ENCODE measurements around the gene FOXR1.
"Not testable (repeated sequence)": the region's sequence is repeated elsewhere in the genome, so short reads cannot be mapped to it uniquely, and the experiment has no call there.

Gene FOXR1

GRCh38 chr11:118998822-118999221, 27.3 kb downstream of the FOXR1 start:
- H3K36me3 Mint-ChIP-seq (ENCODE audit: low read depth), result peaks cover 22% of the 10 kb centered on the region
- peaks cover 27% of the 10 kb centered on the region for H3K4me1 Mint-ChIP-seq (ENCODE audit: low read depth)
- no peaks in the 10 kb centered on the region for H3K27me3 Mint-ChIP-seq (ENCODE audit: low read depth)
- H3K9me3 Mint-ChIP-seq, result no peaks in the 10 kb centered on the region
- H3K27ac Mint-ChIP-seq, result peak overlapping the region; percentile 97
- peak overlapping the region; percentile 94 for H3K4me3 Mint-ChIP-seq

DNA sequence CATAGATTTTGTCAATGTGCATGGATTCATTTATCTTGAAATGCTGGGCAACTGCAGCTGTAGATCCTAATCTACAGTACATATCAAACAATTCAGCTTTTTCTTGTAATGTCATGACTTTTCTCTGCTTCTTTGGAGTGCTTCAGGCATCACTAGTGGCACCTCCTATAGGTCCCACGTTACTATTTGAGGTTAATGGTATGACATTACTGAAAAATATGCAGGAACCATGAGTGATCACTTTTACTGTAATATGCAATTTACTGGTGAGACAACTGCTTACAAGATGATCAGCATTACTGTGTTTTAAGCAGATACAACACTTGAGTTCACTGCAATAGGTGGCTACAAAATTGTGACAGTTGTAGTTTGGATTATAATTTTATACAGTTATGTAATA, 29.3 kb downstream of the FOXR1 start:
- H3K9me3 Mint-ChIP-seq, result no peaks in the 10 kb centered on the region
- peaks cover 28% of the 10 kb centered on the region for H3K4me1 Mint-ChIP-seq (ENCODE audit: low read depth)
- no peak overlapping the region for H3K4me3 Mint-ChIP-seq
- no peaks in the 10 kb centered on the region for H3K27me3 Mint-ChIP-seq (ENCODE audit: low read depth)
- H3K36me3 Mint-ChIP-seq (ENCODE audit: low read depth), result peaks cover 24% of the 10 kb centered on the region
- no peak overlapping the region for H3K27ac Mint-ChIP-seq

DNA sequence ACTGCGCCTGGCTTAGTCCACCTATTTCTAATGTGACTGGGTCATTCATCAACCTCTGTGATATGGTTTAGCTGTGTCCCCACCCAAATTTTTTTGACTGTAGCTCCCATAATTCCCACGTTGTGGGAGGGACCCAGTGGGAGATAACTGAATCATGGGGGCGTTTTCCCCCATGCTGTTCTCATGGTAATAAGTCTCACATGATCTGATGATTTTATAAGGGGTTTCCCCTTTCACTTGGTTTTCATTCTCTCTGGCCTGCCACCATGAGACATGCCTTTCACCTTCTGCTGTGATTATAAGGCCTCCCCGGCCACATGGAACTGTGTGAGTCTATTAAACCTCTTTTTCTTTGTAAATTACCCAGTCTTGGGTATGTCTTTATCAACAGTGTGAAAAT, 35.1 kb downstream of the FOXR1 start:
- H3K36me3 Mint-ChIP-seq (ENCODE audit: low read depth), result peaks cover 17% of the 10 kb centered on the region
- H3K4me3 Mint-ChIP-seq, result no peak overlapping the region
- no peak overlapping the region for H3K27ac Mint-ChIP-seq
- no peaks in the 10 kb centered on the region for H3K9me3 Mint-ChIP-seq
- H3K27me3 Mint-ChIP-seq (ENCODE audit: low read depth), result no peaks in the 10 kb centered on the region
- H3K4me1 Mint-ChIP-seq (ENCODE audit: low read depth), result peaks cover 7% of the 10 kb centered on the region

GRCh38 chr11:119011476-119012053, 40.0 kb downstream of the FOXR1 start:
- H3K27me3 Mint-ChIP-seq (ENCODE audit: low read depth), result no peaks in the 10 kb centered on the region
- H3K9me3 Mint-ChIP-seq, result no peaks in the 10 kb centered on the region
- H3K4me3 Mint-ChIP-seq, result no peak overlapping the region
- H3K4me1 Mint-ChIP-seq (ENCODE audit: low read depth), result peaks cover 19% of the 10 kb centered on the region
- peaks cover 48% of the 10 kb centered on the region for H3K36me3 Mint-ChIP-seq (ENCODE audit: low read depth)
- no peak overlapping the region for H3K27ac Mint-ChIP-seq

GRCh38 chr11:119012629-119013170, 41.1 kb downstream of the FOXR1 start:
- Mint-ChIP-seq H3K27ac (no peak overlapping the region), H3K9me3 (no peaks in the 10 kb centered on the region), H3K27me3 (ENCODE audit: low read depth) (no peaks in the 10 kb centered on the region), H3K4me1 (ENCODE audit: low read depth) (peaks cover 19% of the 10 kb centered on the region), H3K4me3 (no peak overlapping the region), H3K36me3 (ENCODE audit: low read depth) (peaks cover 53% of the 10 kb centered on the region)

- Mint-ChIP-seq H3K36me3 (ENCODE audit: low read depth) (peaks cover 59% of the 10 kb centered on the region), H3K4me3 (no peak overlapping the region), H3K27me3 (ENCODE audit: low read depth) (no peaks in the 10 kb centered on the region), H3K9me3 (no peaks in the 10 kb centered on the region), H3K4me1 (ENCODE audit: low read depth) (peaks cover 16% of the 10 kb centered on the region), H3K27ac (no peak overlapping the region)
These were observed 42.8 kb downstream of the FOXR1 start for GRCh38 chr11:119014209-119014924.

DNA sequence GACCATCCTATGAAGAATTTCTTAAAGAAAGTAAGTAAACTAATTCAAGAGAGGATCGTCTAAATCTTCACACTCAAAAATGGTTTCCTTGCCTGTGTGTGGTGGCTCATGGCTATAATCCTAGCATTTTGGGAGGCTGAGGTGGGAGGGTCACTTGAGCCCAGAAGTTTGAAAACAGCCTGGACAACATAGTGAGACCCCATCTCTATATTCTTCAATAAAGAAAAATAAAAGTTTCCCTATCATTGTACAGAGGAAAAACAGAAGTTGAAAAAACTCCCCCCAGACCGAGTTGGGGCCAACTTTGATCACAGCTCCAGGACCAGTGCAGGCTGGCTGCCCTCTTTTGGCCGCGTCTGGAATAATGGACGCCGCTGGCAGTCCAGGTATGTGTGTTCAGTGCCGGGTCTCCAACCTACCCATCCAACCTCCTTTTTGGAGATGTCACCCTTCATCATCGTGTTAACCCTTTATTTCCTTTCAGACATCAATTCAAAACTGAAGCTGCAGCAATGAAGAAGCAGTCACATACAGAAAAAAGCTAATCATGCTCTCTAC, 43.6 kb downstream of the FOXR1 start:
- H3K4me3 Mint-ChIP-seq, result no peak overlapping the region
- peak overlapping the region; percentile 13 for H3K27ac Mint-ChIP-seq

DNA sequence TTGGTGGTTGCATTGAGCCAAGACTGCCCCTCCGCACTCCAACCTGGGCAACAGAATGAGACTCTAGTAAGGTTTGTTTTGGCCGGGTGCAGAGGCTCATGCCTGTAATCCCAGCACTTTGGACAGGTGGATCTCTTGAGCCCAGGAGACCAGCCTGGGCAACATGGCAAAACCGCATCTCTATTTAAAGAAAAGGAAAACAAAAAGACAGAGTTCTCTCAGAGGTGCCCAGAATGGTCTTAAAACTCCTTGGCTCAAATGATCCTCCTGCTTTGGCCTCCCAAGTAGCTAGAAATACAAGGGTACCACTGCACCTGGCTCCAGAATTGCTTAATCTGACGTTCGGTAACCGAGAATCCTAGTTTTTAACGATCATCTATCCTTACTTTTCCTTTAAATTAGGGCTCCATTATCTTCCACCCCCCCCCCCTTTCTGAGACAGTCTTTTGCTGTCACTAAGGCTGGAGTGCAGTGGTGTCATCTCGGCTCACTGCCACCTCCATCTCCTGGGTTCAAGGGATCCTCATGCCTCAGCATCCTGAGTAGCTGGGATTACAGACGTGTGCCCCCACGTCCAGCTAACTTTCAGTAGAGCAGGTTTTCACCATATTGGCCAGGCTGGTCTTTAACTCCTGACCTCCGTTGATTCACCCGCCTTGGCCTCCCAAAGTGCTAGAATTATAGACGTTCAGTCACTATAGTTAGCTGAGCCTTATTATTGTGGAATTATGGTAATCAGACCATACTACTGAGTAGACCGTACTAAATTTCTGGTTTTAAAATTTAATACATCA, 44.9 kb downstream of the FOXR1 start:
- H3K4me1 Mint-ChIP-seq (ENCODE audit: low read depth), result peaks cover 24% of the 10 kb centered on the region
- H3K4me3 Mint-ChIP-seq, result peak overlapping the region; percentile 28
- H3K27me3 Mint-ChIP-seq (ENCODE audit: low read depth), result no peaks in the 10 kb centered on the region
- no peaks in the 10 kb centered on the region for H3K9me3 Mint-ChIP-seq
- H3K36me3 Mint-ChIP-seq (ENCODE audit: low read depth), result peaks cover 64% of the 10 kb centered on the region
- H3K27ac Mint-ChIP-seq, result peak overlapping the region; percentile 26

More for the DNA sequence above, 43.6 kb downstream of the FOXR1 start:
- H3K27me3 Mint-ChIP-seq (ENCODE audit: low read depth), result no peaks in the 10 kb centered on the region
- H3K36me3 Mint-ChIP-seq (ENCODE audit: low read depth), result peaks cover 64% of the 10 kb centered on the region
- no peaks in the 10 kb centered on the region for H3K9me3 Mint-ChIP-seq
- peaks cover 22% of the 10 kb centered on the region for H3K4me1 Mint-ChIP-seq (ENCODE audit: low read depth)

DNA sequence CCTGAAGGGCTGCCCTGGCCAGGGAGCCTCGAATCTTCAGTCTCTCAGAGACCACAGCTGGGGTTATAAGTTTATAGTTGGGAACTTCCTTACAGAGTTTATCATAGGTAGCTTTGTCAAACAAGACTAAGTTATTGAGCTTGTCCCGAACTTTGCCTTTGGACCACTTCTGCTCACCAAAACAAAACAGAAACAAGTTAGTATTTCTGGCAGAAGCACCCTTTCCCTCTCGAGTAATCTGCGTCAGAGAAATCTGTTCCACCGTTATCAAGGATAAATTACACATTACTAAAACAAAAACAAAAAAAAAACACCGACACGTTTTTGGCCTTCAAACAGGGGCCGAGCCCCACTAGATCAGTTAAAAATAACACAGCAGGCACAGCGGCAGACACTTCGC, 45.8 kb downstream of the FOXR1 start:
- Mint-ChIP-seq H3K36me3 (ENCODE audit: low read depth) (peaks cover 71% of the 10 kb centered on the region), H3K27ac (peak overlapping the region; percentile 100), H3K4me1 (ENCODE audit: low read depth) (peaks cover 29% of the 10 kb centered on the region), H3K4me3 (peak overlapping the region; percentile 100)
- not testable (repeated sequence) for H3K27me3 Mint-ChIP-seq (ENCODE audit: low read depth); H3K9me3 Mint-ChIP-seq

DNA sequence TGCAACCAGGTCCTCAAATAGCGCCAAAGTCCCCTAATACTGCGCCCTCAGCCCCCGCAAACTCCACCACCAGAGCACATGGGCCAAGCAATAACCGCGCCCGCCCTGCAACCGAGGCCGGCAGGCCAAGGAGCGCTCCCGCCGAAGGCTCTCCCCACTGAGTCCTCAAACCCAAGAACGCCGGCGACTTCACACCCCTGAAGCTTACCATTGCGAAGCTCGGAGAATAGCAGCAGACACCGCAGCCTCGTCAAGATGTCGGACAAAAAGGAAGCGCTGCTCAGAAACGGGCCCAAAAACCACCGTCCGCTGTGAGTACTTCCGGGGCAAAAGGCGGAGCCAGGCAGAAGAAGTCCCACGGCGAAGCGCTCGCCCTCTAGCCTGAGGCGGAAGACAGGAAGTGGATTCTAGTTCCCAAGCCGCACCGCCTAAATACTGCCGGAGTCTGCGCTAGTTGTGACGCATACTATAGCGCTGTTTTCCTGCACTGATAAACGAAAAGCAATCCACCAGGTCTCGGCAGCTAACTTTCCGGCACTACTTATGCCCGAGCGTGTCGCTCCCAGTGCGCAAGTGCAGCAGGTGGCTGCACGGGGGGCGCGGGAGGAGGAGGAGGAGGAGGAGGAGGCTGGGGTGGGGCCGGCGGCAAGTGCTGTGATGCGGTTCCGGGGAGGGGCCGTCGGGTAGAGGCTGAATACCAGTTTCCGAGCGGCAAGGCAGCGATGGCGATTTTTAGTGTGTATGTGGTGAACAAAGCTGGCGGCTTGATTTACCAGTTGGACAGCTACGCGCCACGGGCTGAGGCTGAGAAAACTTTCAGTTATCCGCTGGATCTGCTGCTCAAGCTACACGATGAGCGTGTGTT, 46.7 kb downstream of the FOXR1 start, which contains the start of the genes RPS25 and TRAPPC4:
Gene RPS25, minus strand, starts transcription at position 270 of the 865 bp plus-strand sequence. Its CDS starts 59 bp downstream, at position 211.
Gene TRAPPC4, plus strand, starts transcription at position 693 of the 865 bp plus-strand sequence. Its CDS starts 30 bp downstream, at position 723.
- Mint-ChIP-seq H3K4me3 (peak within 1 kb of the TSS; percentile 100), H3K27me3 (ENCODE audit: low read depth) (no peaks in the 10 kb centered on the region), H3K36me3 (ENCODE audit: low read depth) (peaks cover 64% of the 10 kb centered on the region), H3K9me3 (no peaks in the 10 kb centered on the region), H3K27ac (peak within 1 kb of the TSS; percentile 100), H3K4me1 (ENCODE audit: low read depth) (peaks cover 29% of the 10 kb centered on the region)

GRCh38 chr11:119019996-119020395, 48.4 kb downstream of the FOXR1 start:
- Mint-ChIP-seq H3K27me3 (ENCODE audit: low read depth) (no peaks in the 10 kb centered on the region), H3K4me1 (ENCODE audit: low read depth) (peaks cover 35% of the 10 kb centered on the region), H3K36me3 (ENCODE audit: low read depth) (peaks cover 66% of the 10 kb centered on the region), H3K9me3 (no peaks in the 10 kb centered on the region), H3K4me3 (peak overlapping the region; percentile 100), H3K27ac (peak overlapping the region; percentile 100)

- Mint-ChIP-seq H3K27ac (peak overlapping the region; percentile 78), H3K27me3 (ENCODE audit: low read depth) (no peaks in the 10 kb centered on the region), H3K4me3 (peak overlapping the region; percentile 58), H3K9me3 (no peaks in the 10 kb centered on the region), H3K36me3 (ENCODE audit: low read depth) (peaks cover 57% of the 10 kb centered on the region), H3K4me1 (ENCODE audit: low read depth) (peaks cover 22% of the 10 kb centered on the region)
These were observed 50.1 kb downstream of the FOXR1 start for GRCh38 chr11:119021631-119022030.

DNA sequence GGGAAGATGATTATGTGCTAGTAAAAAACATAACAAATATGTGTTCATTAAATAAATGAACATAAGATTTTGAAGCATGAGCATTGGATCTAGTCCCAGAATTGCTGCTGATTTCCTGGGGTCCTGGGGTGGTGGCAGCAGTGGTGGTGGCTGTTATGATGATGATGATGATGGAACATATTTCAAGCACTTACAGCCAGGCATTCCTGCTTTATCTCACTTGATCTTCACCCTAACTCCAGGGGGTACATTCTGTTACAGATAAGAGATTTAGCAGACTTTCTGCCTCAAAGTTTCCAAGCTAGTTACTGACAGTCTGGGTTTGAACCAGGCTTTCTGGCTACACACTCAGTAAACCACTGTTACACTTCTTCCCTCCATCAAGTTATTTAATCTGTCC, 52.2 kb downstream of the FOXR1 start:
- peaks cover 41% of the 10 kb centered on the region for H3K36me3 Mint-ChIP-seq (ENCODE audit: low read depth)
- H3K9me3 Mint-ChIP-seq, result no peaks in the 10 kb centered on the region
- H3K4me1 Mint-ChIP-seq (ENCODE audit: low read depth), result peaks cover 24% of the 10 kb centered on the region
- no peaks in the 10 kb centered on the region for H3K27me3 Mint-ChIP-seq (ENCODE audit: low read depth)
- no peak overlapping the region for H3K4me3 Mint-ChIP-seq
- H3K27ac Mint-ChIP-seq, result no peak overlapping the region
